Islet of Langerhans (tissue), 1 donor: ENCODE data around the gene RALBP1.
"Not testable (repeated sequence)": the region's sequence is repeated elsewhere in the genome, so short reads cannot be mapped to it uniquely, and the experiment has no call there.

Experiments used
- FAIRE-seq: peaks from one replicate; lab custom pipeline; 2011; peaks lifted over from hg19 to GRCh38; lab: Jason Lieb, UNC

RALBP1 gene

DNA sequence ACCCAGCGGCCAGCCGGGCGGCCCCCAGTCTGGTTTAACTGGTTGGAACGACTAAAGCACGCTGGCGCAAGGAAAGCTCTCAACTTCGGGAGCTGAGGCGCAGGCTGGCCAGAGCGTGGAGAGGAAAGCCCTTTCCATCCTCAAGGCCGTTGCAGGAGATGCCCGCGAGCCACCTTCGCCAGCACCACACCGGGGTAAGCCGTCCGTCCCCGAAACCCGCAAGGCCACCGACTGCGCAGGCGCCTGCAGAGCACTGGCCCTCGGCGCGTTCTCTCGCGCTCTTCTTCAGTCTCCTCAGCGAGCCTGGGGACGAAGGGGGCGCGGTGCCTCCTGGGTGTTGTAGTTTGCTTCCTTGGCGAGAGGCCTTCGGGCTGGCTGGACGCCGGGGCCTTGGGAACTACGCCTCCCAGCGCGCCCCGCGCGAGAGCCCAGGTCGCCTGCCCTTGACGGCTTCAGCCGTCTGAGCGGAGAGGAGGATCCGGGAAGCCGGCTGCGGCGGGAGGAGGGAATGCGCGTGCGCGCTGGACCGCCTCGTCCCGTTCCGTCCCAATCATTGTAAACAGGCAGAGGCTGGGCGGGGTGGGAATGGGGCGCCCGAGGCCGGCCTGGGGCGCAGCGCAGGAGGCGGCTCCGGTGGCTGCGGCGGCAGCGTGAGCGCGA lies at the start of gene RALBP1:
Gene RALBP1 (plus strand): TSS at position 531 of the 660 bp plus-strand sequence. CDS start 37,533 bp downstream, outside the sequence.
- peak; percentile 70 for FAIRE-seq

DNA sequence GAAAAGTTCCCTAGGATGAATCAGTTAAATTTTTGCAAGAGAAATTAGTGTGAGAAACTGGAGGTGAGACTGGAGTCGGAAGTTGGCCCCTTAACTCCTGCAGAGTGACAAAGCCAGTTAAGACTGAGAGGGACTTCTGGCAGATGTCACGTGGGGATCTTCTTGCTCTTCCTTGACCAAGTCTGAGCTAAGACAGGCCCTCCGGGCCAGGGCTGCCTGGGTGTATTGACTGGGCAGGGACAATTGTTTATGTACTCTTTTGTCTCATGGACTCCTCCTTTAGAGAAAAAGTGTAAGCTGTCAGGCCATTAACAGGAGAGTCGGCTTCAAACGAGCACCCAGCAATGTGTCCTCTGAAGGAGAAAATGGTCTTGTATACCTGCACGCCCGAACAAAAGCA lies 48.6 kb upstream of the RALBP1 start:
- FAIRE-seq = no peak

- no peak for FAIRE-seq
Measured at GRCh38 chr18:9428301-9428706, 47.0 kb upstream of the RALBP1 start.

DNA sequence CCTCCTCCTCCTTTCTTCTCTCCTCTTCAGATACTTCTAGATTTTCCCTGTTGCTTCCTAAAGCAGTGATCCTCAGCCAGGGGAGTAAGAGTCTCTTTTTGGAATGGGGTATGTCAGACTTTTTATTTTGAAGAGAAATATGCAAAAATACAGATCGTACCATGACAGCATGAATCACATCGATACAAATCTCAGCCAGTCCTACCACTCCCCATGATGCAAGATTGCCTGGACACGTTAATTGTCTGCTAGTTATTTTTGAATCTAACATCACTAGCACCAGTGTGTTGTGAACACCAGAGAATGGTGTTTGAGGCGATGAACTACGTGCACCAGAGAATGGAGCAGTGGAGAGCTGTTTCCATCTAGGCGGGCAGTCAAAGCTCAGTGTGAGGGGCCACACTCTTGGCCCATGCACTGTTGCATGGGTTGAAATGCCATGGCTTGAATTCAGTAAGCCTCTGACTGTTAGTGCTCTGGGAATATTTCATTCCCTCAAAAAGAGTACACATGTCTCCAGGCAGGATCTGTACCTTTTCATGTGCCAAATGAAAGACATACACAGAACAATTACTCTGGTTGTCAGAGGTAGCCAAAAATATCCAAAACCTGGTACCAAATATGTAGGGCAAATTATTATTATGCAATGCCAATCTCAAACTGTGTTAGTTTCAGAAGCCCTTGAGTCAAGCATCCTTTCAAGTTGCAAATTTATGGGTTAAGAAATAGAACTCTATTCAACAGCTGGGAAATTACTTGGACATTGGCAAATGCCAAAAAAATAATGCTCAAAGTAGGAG lies 46.3 kb upstream of the RALBP1 start:
- no peak for FAIRE-seq

- no peak for FAIRE-seq
Measured at GRCh38 chr18:9429662-9429993, 45.7 kb upstream of the RALBP1 start.

DNA sequence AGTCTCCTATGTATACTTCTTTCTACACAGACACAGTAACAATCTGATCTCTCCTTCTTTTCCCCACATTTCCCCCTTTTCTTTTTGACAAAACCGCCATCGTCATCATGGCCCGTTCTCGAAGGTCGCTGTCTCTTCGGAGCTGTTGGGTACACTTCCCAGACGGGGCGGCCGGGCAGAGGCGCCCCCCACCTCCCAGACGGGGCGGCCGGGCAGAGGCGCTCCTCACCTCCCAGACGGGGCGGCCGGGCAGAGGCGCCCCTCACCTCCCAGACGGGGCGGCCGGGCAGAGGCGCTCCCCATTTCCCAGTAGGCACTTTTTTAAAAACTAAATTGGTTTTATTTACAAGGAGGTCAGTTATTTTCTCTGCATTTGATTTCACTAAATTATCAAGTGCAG lies 45.0 kb upstream of the RALBP1 start:
- not testable (repeated sequence) for FAIRE-seq

DNA sequence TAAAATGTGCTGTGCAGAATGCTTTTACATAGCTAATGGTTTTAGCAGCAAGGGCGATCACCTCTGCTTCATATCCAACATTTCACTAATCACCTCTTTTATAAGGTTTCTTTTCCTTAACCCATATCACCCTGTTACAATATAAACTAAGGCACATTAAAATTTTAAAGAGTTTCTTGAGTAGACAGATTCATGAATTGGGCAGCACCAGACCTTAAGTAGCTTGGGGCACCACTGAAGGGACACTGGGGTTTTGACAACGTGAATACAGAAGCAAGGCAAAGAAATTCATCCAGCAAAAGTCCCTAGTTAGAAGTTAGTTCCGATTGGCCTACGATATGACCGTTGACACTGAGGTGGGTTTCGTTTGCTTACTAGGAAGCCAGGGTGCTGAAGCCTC lies 44.0 kb upstream of the RALBP1 start:
- FAIRE-seq = no peak

GRCh38 chr18:9433122-9433521 lies 42.2 kb upstream of the RALBP1 start:
- not testable (repeated sequence) for FAIRE-seq

- FAIRE-seq = no peak
Measured at GRCh38 chr18:9433671-9434121, 41.6 kb upstream of the RALBP1 start.

GRCh38 chr18:9434122-9434701 lies 41.1 kb upstream of the RALBP1 start:
- FAIRE-seq = no peak

DNA sequence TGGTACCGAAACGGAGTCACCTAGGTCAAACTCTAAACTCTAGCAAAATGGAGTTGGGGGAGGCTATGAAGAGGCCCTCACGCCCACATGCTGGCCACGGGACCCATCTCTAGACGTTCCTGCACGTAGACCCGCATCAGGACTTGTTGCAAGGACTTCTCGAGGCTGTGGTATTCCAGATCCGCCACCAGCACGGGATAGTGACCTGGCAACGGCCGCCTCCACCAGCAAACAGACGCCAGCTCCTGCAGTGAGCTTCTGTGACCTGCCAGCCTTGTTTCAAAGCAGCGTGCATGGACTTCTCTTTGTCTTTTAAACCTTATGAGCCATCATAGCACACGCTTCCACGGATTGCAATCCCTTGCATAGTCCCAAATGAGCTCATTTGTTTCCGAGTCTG lies 40.3 kb upstream of the RALBP1 start:
- FAIRE-seq = no peak

- no peak for FAIRE-seq
Measured at GRCh38 chr18:9436206-9436929, 38.9 kb upstream of the RALBP1 start.

- no peak for FAIRE-seq
Measured at GRCh38 chr18:9437021-9437437, 38.3 kb upstream of the RALBP1 start.

- no peak for FAIRE-seq
Measured at GRCh38 chr18:9437672-9438071, 37.6 kb upstream of the RALBP1 start.

GRCh38 chr18:9441061-9441460 lies 34.3 kb upstream of the RALBP1 start:
- FAIRE-seq = no peak

GRCh38 chr18:9444549-9444948 lies 30.8 kb upstream of the RALBP1 start:
- no peak for FAIRE-seq

GRCh38 chr18:9446839-9447238 lies 28.5 kb upstream of the RALBP1 start:
- no peak for FAIRE-seq

GRCh38 chr18:9447334-9447733 lies 28.0 kb upstream of the RALBP1 start:
- FAIRE-seq = no peak

GRCh38 chr18:9449600-9450414 lies 25.5 kb upstream of the RALBP1 start:
- no peak for FAIRE-seq

DNA sequence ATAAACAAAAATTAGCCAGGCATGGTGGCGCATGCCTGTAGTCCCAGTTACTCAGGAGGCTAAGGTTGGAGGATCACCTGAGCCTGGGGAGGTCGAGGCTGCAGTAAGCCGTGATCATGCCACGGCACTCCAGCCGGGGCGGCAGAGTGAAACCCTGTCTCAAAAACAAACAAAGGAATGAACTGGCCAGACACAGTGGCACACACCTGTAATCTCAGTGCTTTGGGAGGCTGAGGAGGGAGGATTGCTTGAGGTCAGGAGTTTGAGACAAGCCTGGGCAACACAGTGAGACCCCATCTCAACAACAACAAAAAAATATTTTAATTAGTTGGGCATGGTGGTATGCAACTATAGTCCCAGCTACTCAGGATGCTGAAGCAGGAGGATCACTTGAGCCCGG lies 24.4 kb upstream of the RALBP1 start:
- not testable (repeated sequence) for FAIRE-seq

DNA sequence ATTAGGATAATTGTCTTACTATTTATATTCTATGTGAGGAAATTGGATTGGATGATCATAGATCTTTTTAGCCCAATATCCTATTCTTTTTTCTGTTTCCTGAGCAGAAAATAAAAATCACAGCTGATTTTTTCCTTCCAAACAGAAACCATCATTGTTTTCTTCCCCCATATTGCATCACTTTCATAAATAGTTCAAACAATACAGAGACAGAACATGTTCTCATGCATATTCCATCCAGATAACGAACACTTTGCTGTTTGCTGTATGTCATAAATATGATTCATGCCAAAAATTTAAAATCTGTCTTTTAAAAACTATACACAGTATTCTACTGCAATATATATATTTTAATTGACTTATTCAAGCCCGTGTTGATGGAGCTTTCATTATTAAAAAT lies 22.0 kb upstream of the RALBP1 start:
- FAIRE-seq = no peak
